DMS53 treated with DMSO at 0.1 percent for 48 hours (cell line): ENCODE results near the gene ESYT2.
A peak's percentile ranks its signal among the peaks of the same experiment; 100 is the strongest.

ENCODE experiments used
- DNase-seq: peaks from one replicate; lab custom pipeline; 2025; ENCODE audit not compliant: unreplicated experiment; lab: John Stamatoyannopoulos, UW

Gene ESYT2

GRCh38 chr7:158771213-158771834, 58.0 kb downstream of the ESYT2 start:
- DNase-seq = no peak

DNA sequence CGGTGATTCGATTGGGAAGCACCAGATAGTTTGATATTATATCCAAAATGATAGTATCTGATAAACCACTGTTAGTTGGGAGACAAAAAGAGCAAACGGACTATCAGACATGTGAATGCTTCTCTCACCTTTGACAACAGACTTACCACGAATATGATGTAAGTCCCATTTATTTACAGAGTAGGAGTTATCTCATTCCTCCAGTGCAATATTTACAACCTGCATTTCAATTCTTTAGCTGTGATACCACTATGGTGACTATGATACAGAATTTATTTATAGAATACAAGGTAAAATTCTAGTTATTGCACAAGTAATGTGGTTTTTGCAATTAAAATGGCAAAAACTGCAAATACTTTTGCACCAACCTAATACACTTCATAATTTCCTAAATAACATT, 61.6 kb downstream of the ESYT2 start:
- no peak for DNase-seq

- DNase-seq = no peak
Measured at GRCh38 chr7:158766570-158767281, 62.6 kb downstream of the ESYT2 start.

DNA sequence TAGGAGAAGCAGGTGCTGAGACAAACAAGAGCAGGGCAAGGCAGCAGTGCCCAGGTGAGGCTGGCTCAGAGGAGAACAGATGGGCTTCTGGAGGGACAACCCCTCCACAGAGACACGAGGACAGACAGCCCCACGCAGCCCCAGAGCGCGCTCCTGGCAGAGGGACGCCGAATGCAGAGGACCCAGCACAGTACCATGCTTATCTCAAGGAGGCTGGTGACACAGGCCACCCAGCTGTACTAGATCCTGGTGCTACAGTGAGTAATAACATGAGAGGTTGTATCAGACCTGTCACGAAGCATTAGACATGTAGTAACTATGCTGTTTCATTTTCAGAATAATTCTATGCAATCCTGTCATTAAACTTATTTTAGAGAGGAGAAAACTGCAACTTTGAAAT, 64.3 kb downstream of the ESYT2 start:
- no peak for DNase-seq

GRCh38 chr7:158763454-158764033, 65.8 kb downstream of the ESYT2 start:
- no peak for DNase-seq

GRCh38 chr7:158761945-158762344, 67.4 kb downstream of the ESYT2 start:
- no peak for DNase-seq

- no peak for DNase-seq
Measured at GRCh38 chr7:158760936-158761335, 68.4 kb downstream of the ESYT2 start.

GRCh38 chr7:158760445-158760764, 68.9 kb downstream of the ESYT2 start:
- no peak for DNase-seq

DNA sequence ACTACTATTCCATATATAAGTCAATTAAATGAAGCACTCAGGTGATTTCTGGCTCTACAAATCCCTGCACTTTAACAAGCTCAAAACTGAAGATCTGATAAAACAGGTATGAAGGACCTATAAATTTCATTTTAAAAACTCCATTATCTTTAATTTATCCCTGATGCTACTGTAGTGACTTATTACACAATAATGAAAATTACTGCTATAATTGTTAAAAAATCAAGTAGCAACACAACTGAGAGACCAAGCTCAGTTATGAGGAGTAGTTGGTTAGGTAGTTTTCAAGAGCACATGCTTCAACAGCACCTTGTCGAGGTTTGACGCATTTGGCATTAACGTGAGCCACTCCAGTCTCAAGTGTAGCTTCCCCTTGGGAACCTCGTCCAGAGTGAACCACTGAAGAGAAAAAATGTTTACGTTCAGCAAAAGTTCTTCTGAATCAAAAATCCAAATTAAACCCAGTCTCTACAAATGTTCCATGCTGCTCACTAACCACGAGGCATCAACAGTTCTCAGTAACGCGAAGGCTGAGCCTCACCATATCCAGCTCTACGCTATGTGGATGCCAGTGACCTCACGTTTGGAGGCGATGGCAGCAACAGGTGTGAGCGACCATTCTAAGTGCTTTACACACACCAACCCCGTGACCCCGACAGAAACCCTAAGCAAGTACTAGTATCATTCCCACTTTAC, 69.4 kb downstream of the ESYT2 start:
- DNase-seq = no peak

DNA sequence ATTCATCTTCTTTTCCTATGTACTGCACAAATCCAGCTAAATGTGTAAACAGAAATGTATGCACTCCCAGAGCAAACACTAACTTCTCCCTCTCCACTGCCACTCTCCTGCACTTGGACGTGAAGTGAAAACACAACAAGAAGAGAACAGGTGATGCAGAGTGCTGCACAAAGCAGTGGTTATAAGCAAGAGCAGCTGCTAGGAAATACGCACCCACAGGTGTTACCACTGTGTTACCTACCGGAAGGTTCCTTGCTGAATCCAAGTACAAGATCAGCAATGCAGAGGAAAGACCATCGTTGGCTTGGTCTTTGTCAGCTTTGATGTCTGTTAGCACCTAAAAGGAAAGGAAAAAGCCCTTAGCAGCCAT, 70.1 kb downstream of the ESYT2 start:
- DNase-seq = peak; percentile 75

- DNase-seq = no peak
Measured at GRCh38 chr7:158758586-158759244, 70.6 kb downstream of the ESYT2 start.

DNA sequence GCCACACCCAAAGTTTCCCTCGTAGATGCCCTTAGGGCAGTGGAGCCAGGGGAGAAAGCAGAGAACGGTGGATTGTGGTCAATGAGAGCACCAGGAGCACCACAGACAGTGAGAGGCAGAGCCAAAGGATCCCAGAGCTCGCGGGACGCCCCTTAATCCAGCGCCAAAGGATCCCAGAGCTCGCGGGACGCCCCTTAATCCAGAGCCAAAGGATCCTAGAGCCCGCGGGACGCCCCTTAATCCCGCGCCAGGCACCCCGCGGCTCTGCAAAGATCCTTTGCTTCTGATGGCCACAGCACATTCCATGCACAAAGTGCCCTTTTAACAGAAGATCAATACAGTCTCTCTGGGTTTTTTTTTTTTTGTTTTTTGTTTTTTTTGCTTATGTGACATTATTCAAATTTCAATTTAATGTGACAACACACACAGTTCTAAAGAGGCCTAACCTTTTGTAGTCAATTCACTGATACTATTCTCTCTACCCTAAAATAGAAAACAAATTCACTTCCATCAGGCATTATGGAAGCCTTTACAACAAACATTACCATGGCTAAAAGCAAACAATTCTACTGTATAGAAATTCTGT, 71.8 kb downstream of the ESYT2 start:
- DNase-seq = no peak

DNA sequence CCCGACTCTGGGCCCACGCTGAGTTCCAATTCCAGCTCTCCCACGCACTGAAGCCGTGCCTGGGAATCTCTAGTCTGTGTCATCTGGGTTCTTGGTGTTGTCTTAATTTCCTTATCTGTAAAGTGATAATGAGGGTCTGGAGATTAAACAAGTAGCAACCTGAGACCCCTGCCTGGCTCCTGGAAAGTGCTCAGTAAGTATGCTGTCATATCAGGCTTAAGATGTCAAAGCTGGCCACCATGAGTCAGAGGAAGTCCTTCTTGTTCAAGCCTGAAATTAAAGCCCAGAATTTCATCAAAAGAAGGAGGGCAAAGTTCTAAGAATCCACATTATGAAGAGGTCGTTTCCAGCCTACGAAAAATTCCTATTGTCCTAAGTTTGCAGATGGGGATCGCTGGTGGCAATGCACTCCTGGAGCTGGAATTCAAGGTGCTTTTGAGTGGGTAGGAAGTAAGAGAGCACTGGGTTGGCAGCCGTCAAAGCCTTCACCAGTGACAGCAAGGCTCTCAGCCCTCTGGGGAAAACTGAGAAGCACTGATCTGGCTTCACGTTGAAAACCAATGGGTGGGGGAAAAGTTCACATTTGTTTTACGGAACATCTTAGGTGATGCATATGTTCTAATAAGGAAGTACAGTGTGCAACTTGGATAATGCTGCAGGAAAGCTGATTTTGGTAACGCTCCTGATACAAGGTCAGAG, 74.4 kb downstream of the ESYT2 start:
- no peak for DNase-seq

GRCh38 chr7:158753900-158754299, 75.4 kb downstream of the ESYT2 start:
- no peak for DNase-seq

DNA sequence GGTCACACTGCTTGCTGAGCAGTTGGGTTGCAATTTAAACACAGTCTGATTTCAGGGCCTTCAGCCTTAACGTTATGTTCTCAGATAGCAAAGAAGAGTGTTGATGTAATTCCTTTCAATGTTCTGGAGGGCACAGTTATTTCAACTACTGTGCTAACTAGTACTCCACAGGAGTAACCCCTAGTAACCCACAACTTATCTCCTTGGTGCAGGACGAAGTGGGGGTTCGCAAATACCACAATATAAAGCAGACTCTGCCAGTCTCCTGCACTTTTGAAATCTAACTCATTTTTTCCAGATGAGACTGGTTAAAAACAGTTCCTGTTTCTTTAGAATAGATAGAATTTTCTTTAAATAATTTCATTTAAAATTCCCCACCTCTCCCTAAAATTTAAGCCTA, 77.6 kb downstream of the ESYT2 start:
- no peak for DNase-seq

DNA sequence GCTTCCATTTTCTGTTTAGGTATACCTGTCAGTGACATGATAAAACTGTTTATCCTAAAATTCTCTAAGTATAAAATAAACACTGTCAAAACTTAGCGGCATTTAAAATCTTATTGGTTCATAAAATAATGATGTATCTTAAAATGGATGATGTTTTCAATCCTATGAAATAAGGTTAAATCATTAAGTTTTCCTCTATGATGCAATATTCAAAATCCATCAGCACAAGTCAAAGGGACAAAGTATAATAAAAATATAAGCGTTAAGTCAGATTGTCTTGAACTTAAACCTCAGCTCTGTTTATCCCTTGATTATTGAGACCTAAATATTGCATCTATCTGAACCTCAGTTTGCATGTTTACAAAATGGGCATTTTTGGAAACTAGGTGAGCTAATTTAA, 78.1 kb downstream of the ESYT2 start:
- DNase-seq = no peak

GRCh38 chr7:158750702-158751101, 78.6 kb downstream of the ESYT2 start:
- DNase-seq = no peak

DNA sequence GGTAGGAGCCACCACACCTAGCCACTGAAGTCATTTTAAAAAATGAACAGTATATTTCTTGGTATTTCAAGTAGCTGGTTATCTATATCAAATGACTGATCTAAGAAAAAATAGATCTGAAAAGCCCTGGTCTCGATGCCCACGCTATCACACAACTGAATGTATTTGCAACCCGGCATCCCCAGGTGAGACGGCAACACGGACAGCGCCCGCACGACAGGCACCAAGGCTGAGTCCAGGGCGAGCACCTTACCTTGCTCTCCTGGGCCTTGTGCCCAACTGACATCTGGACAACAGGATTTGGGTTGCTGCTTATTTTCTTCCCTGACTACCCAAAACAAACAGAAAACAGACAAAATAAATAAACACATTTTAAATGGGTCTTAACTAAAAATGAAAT, 79.9 kb downstream of the ESYT2 start:
- DNase-seq = no peak

DNA sequence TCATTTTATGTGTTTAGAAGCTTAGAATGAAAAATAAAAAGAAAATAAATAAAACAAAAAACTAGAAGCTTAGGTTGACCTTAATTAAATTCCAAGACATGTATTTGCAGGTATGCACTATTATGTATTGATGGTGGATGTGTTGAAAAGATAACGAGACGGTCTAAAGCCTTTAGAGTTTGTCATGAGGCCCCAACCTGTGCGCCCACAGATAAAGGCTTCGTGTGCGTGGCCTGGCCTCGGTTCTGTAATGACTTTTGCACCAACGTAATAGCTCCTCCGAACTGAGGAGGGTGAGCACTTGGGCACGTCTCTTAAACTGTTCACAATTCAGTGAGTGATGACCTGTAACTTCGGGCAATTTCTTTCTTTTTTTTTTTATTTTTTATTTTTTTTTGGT, 81.0 kb downstream of the ESYT2 start:
- no peak for DNase-seq

DNA sequence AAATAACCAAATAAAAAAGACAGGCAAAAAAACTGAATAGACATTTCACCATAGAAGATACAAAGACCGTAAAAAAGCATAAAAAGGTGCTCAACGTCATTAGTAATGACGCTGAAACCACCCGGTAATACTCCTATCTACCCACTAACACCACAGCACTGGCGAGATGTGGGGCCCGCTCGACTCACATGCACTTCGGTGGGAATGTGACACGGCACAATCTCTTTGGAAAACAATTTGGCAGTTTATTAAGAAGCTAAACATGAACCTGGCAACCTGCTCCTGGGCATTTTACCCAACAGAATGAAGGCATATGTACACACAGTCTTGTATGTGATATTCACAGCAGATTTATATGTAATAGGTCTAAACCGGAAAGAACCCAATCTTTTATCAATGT, 81.9 kb downstream of the ESYT2 start:
- DNase-seq = no peak

GRCh38 chr7:158746957-158747356, 82.4 kb downstream of the ESYT2 start:
- no peak for DNase-seq
